Spleen (tissue), 11 donors: ENCODE measurements around the gene HHIP. TPM values are rescaled to one million over a fixed set of nuclear protein-coding genes. Genes with fewer than 3 reads are reported as not detected.

Source experiments
- DNase-seq: peaks from one replicate; pipeline ENCODE4 v3.0.0-alpha.2; 2020
- H3K27ac ChIP-seq, 8 donors: fragments of 200-600 bp; sonication (generic) in 7 of 8; 1 replicate in 4 of 8; 2 replicates in 4 of 8; pipeline versions ENCODE4 v1.5.0 to v1.8.0; 2016 to 2021; ENCODE audit warnings: inconsistent platforms in 4 of 8, mild to moderate bottlenecking in 4 of 8, moderate library complexity in 1 of 8
- H3K27me3 ChIP-seq, 7 donors: fragments of 200-600 bp; sonication (generic) in 6 of 7; replicated peaks in 1 of 7; 1 replicate in 4 of 7; 2 replicates in 3 of 7; pipeline versions ENCODE4 v1.5.0 to v1.8.0; 2016 to 2021; ENCODE audit warnings: inconsistent platforms in 3 of 7, mild to moderate bottlenecking in 1 of 7
- H3K36me3 ChIP-seq, 6 donors: fragments of 200-600 bp; sonication (generic) in 5 of 6; 1 replicate in 4 of 6; 2 replicates in 2 of 6; pipeline versions ENCODE4 v1.5.0 to v1.8.0; 2016 to 2021; ENCODE audit warnings: inconsistent platforms in 2 of 6
- H3K4me1 ChIP-seq, 6 donors: fragments of 200-600 bp; sonication (generic) in 5 of 6; 1 replicate in 3 of 6; 2 replicates in 3 of 6; pipeline versions ENCODE4 v1.5.0 to v1.8.0; 2016 to 2021; ENCODE audit warnings: inconsistent platforms in 3 of 6
- H3K4me3 ChIP-seq, 8 donors: fragments of 200-600 bp; sonication (generic) in 7 of 8; 1 replicate in 4 of 8; 2 replicates in 4 of 8; pipeline versions ENCODE4 v1.5.0 to v1.8.0; 2016 to 2021; ENCODE audit warnings: inconsistent platforms in 4 of 8, mild to moderate bottlenecking in 4 of 8, moderate library complexity in 2 of 8
- H3K9me3 ChIP-seq, 8 donors: fragments of 200-600 bp; sonication (generic) in 7 of 8; 1 replicate in 4 of 8; 2 replicates in 4 of 8; pipeline versions ENCODE4 v1.5.0 to v1.8.0; 2016 to 2021; ENCODE audit warnings: inconsistent platforms in 4 of 8
- CTCF ChIP-seq, 11 experiments: fragments of 200-600 bp in 7 of 11; fragments of 450-650 bp in 4 of 11; sonication (generic) in 4 of 11; IDR thresholded peaks in 8 of 11; conservative IDR thresholded peaks in 3 of 11; 1 replicate in 7 of 11; 2 replicates in 4 of 11; pipeline versions ENCODE4 v1.4.0 to v1.8.0; 2016 to 2021; ENCODE audit warnings: antibody characterized with exemption in 11 of 11, inconsistent platforms in 4 of 11, mild to moderate bottlenecking in 1 of 11
- POLR2A ChIP-seq, 3 donors: fragments of 450-650 bp; IDR thresholded peaks; one replicate each; pipeline ENCODE4 v1.5.1; 2017; ENCODE audit warnings: antibody characterized with exemption in 3 of 3, mild to moderate bottlenecking in 1 of 3
- POLR2AphosphoS5 ChIP-seq, 3 donors: sonication (generic); formaldehyde crosslinking; IDR thresholded peaks; one replicate each; pipeline ENCODE4 v1.5.1; 2017; ENCODE audit warnings: antibody characterized with exemption in 3 of 3
- WGBS, 5 donors: extraction: QIAGEN DNeasy Blood & Tissue Kit in 3 of 5; methylation state at CpG; one replicate each; pipeline versions ENCODE4 v1.1.5 to v1.1.7; 2013 to 2018; 5-methylcytosine and 5-hydroxymethylcytosine counted together
- intact Hi-C: fragments of 100-400 bp; cut with DNase I; formaldehyde crosslinking; loops from one replicate; pipeline ENCODE4 v1.15.0; 2023; ENCODE audit warnings: low total_unique reads
- polyA plus RNA-seq, 3 donors: library from polyadenylated mRNA; stranded (reverse); fragments of 200-250 nt; gene quantifications; one replicate each; pipeline ENCODE4 v1.2.1, GENCODE V29; 2013
- total RNA-seq, 7 donors: library from RNA; depleted of rRNA in 3 of 7; stranded (reverse); fragments of >200 nt in 3 of 7; fragmentation: NEBNext Ultra II Directional in 4 of 7; extraction: Animal tissue kit (Norgen Biotek cat#: 25700) in 4 of 7; gene quantifications; one replicate each; pipeline versions ENCODE4 v1.1.0 to v1.2.1, GENCODE V29; 2016 to 2021
- donor health status: healthy with polysubstance abuse.
- donor health status: DM: no; HTN: no; CAD: no; lungs with moderate emphysema.
- donor health status: DM: no; HTN: no; CAD: no.
- donor health status: Bipolar disorder and iron deficiency.
- donor health status: healthy.
- donor health status: DM: no; HTN: no; CAD: no.
- donor health status: DM: yes; HTN: yes; CAD: no.

HHIP gene
- total and polyA plus RNA-seq, 10 donors: not detected

GRCh38 chr4:144699565-144699964 is 53.6 kb downstream of the HHIP start:
- H3K27ac ChIP-seq: no peak overlapping the region
- 66 to 77% (median 69%) methylated on average over 2 of the region's 2 CpGs for WGBS, 5 donors
- TF ChIP-seq CTCF (IDR thresholded peaks at IDR 0.05 in 8 of 11, conservative IDR thresholded peaks at IDR 0.05 in 3 of 11) (no peak), POLR2AphosphoS5 (IDR thresholded peaks at IDR 0.05) (no peak), POLR2A (IDR thresholded peaks at IDR 0.05) (no peak)
- no peak for DNase-seq
- H3K4me3 ChIP-seq: no peak overlapping the region
- no peaks in the 10 kb centered on the region for H3K4me1 ChIP-seq
- no peaks in the 10 kb centered on the region for H3K9me3 ChIP-seq
- intact Hi-C loops: no loop called here
- H3K36me3 ChIP-seq: no peaks in the 10 kb centered on the region
- H3K27me3 ChIP-seq: no peaks in the 10 kb centered on the region

DNA sequence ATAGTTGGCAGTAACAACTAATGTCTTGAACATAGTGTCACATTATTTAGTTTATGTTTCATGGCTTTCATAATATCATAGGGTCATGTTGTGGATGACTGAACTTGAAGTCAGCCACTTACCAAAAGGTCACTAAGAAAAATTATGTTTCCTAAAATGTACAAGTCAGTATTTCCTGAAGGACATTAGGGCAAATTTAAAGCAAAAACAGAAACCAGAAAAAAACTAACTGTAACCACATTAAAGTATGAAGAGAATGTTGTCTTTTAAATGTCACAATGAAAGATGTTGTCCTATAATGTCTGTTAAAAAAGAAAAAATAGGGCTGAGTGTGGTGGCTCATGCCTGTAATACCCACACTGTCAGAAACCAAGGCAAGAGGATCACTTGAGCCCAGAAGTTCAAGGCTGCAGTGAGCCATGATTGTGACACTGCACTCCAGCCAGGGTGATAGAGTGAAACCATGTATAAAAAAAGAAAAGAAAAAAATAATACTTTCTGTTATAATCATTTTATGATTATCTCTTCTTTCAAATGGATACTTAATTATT is 55.8 kb downstream of the HHIP start:
- H3K27ac ChIP-seq: no peak overlapping the region
- DNase-seq: no peak
- no peak overlapping the region for H3K4me3 ChIP-seq
- intact Hi-C loops: no loop called here
- TF ChIP-seq CTCF (IDR thresholded peaks at IDR 0.05 in 8 of 11, conservative IDR thresholded peaks at IDR 0.05 in 3 of 11): no peak
- TF ChIP-seq POLR2AphosphoS5 (IDR thresholded peaks at IDR 0.05): no peak
- no peak for TF ChIP-seq POLR2A (IDR thresholded peaks at IDR 0.05)
- H3K36me3 ChIP-seq: no peaks in the 10 kb centered on the region
- no peaks in the 10 kb centered on the region for H3K27me3 ChIP-seq
- no peaks in the 10 kb centered on the region for H3K4me1 ChIP-seq
- H3K9me3 ChIP-seq: no peaks in the 10 kb centered on the region

- H3K27me3 ChIP-seq: no peaks in the 10 kb centered on the region
- no peak for DNase-seq
- intact Hi-C loops: no loop called here
Observed at GRCh38 chr4:144703494-144703893, 57.5 kb downstream of the HHIP start.

GRCh38 chr4:144705601-144706590 is 59.9 kb downstream of the HHIP start:
- Histone ChIP-seq H3K27ac (no peak overlapping the region), H3K4me3 (no peak overlapping the region), H3K9me3 (no peaks in the 10 kb centered on the region), H3K36me3 (no peaks in the 10 kb centered on the region), H3K27me3 (no peaks in the 10 kb centered on the region), H3K4me1 (no peaks in the 10 kb centered on the region)
- DNase-seq: no peak
- TF ChIP-seq CTCF (IDR thresholded peaks at IDR 0.05 in 8 of 11, conservative IDR thresholded peaks at IDR 0.05 in 3 of 11) (no peak), POLR2A (IDR thresholded peaks at IDR 0.05) (no peak), POLR2AphosphoS5 (IDR thresholded peaks at IDR 0.05) (no peak)
- intact Hi-C loops: no loop called here
- WGBS, 5 donors: 46 to 70% (median 52%) methylated on average over 6 of the region's 6 CpGs

More at GRCh38 chr4:144703494-144703893, 57.5 kb downstream of the HHIP start:
- no peaks in the 10 kb centered on the region for H3K4me1 ChIP-seq
- 87 to 96% (median 90%) methylated on average over 5 of the region's 5 CpGs for WGBS, 5 donors
- H3K4me3 ChIP-seq: no peak overlapping the region
- TF ChIP-seq POLR2AphosphoS5 (IDR thresholded peaks at IDR 0.05) (no peak), POLR2A (IDR thresholded peaks at IDR 0.05) (no peak)
- no peaks in the 10 kb centered on the region for H3K9me3 ChIP-seq
- no peaks in the 10 kb centered on the region for H3K36me3 ChIP-seq
- no peak overlapping the region for H3K27ac ChIP-seq
